GM18867 (cell line): Measurements from ENCODE around the gene UPK3B.
"Not testable (repeated sequence)": the region's sequence is repeated elsewhere in the genome, so short reads cannot be mapped to it uniquely, and the experiment has no call there.

Source experiments
- ATAC-seq: cut with Tn5 transposase; IDR thresholded peaks from one replicate; pipeline ENCODE4 v1.9.1; 2021; ENCODE audit warnings: mild to moderate bottlenecking, moderate library complexity; ENCODE audit not compliant: unreplicated experiment

The UPK3B gene

GRCh38 chr7:76487969-76488368 lies 22.4 kb upstream of the UPK3B start:
- not testable (repeated sequence) for ATAC-seq

- not testable (repeated sequence) for ATAC-seq
Observed at GRCh38 chr7:76492139-76492538, 18.2 kb upstream of the UPK3B start.

GRCh38 chr7:76495717-76496116 lies 14.6 kb upstream of the UPK3B start:
- ATAC-seq, result not testable (repeated sequence)

GRCh38 chr7:76497918-76498582 lies 12.3 kb upstream of the UPK3B start:
- ATAC-seq, result not testable (repeated sequence)

- not testable (repeated sequence) for ATAC-seq
Observed at GRCh38 chr7:76498583-76499200, 11.7 kb upstream of the UPK3B start.

- not testable (repeated sequence) for ATAC-seq
Observed at GRCh38 chr7:76499201-76499923, 11.0 kb upstream of the UPK3B start.

GRCh38 chr7:76499924-76500241 lies 10.5 kb upstream of the UPK3B start:
- not testable (repeated sequence) for ATAC-seq

GRCh38 chr7:76502224-76502623 lies 8.1 kb upstream of the UPK3B start:
- not testable (repeated sequence) for ATAC-seq

- not testable (repeated sequence) for ATAC-seq
Observed at GRCh38 chr7:76502836-76503235, 7.5 kb upstream of the UPK3B start.

- not testable (repeated sequence) for ATAC-seq
Observed at GRCh38 chr7:76503244-76503643, 7.1 kb upstream of the UPK3B start.

GRCh38 chr7:76504351-76505167 lies 5.8 kb upstream of the UPK3B start:
- not testable (repeated sequence) for ATAC-seq

GRCh38 chr7:76505168-76506080 lies 4.9 kb upstream of the UPK3B start:
- no peak for ATAC-seq

GRCh38 chr7:76506081-76506440 lies 4.3 kb upstream of the UPK3B start:
- ATAC-seq, result no peak

GRCh38 chr7:76506643-76507042 lies 3.7 kb upstream of the UPK3B start:
- ATAC-seq, result not testable (repeated sequence)

- no peak for ATAC-seq
Observed at GRCh38 chr7:76507723-76508406, 2.5 kb upstream of the UPK3B start.

GRCh38 chr7:76511200-76511910 lies 1.0 kb downstream of the UPK3B start:
- not testable (repeated sequence) for ATAC-seq

- ATAC-seq, result not testable (repeated sequence)
Observed at GRCh38 chr7:76511911-76512885, 1.8 kb downstream of the UPK3B start.
